Measurements from ENCODE around the gene NDUFS4.

Gene NDUFS4

DNA sequence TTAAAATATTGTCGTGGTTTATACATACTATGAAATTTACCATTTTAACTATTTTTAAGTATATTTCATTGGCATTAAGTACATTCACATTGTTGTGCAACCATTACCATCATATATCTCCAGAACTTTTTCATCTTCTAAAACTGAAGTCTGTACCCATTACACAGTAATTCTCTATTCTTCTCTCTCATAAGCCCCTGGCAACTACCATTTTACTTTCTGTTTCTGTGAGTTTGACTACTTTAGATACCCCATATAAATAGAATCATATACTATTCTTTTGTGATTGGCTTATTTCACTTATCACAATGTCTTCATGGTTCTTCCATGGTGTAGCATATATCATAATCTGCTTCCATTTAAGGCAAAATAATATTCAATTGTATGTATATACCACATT is 30.3 kb downstream of the NDUFS4 start:
- no peak for DNase-seq (ENCODE audit: low read depth in 1 of 2, low spot score in 1 of 2)
- TF ChIP-seq GABPA (IDR thresholded peaks at IDR 0.05; ENCODE audit: low read depth) (no peak), SPI1 (IDR thresholded peaks at IDR 0.05; ENCODE audit: borderline replicate concordance, low read depth) (no peak), POLR2AphosphoS5 (IDR thresholded peaks at IDR 0.05; ENCODE audit: low read depth) (no peak)
- TF ChIP-seq, protein P1, sequence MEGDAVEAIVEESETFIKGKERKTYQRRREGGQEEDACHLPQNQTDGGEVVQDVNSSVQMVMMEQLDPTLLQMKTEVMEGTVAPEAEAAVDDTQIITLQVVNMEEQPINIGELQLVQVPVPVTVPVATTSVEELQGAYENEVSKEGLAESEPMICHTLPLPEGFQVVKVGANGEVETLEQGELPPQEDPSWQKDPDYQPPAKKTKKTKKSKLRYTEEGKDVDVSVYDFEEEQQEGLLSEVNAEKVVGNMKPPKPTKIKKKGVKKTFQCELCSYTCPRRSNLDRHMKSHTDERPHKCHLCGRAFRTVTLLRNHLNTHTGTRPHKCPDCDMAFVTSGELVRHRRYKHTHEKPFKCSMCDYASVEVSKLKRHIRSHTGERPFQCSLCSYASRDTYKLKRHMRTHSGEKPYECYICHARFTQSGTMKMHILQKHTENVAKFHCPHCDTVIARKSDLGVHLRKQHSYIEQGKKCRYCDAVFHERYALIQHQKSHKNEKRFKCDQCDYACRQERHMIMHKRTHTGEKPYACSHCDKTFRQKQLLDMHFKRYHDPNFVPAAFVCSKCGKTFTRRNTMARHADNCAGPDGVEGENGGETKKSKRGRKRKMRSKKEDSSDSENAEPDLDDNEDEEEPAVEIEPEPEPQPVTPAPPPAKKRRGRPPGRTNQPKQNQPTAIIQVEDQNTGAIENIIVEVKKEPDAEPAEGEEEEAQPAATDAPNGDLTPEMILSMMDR (IDR thresholded peaks at IDR 0.05; ENCODE audit: insufficient read depth, low read length), result no peak
- TF ChIP-seq, protein P2, sequence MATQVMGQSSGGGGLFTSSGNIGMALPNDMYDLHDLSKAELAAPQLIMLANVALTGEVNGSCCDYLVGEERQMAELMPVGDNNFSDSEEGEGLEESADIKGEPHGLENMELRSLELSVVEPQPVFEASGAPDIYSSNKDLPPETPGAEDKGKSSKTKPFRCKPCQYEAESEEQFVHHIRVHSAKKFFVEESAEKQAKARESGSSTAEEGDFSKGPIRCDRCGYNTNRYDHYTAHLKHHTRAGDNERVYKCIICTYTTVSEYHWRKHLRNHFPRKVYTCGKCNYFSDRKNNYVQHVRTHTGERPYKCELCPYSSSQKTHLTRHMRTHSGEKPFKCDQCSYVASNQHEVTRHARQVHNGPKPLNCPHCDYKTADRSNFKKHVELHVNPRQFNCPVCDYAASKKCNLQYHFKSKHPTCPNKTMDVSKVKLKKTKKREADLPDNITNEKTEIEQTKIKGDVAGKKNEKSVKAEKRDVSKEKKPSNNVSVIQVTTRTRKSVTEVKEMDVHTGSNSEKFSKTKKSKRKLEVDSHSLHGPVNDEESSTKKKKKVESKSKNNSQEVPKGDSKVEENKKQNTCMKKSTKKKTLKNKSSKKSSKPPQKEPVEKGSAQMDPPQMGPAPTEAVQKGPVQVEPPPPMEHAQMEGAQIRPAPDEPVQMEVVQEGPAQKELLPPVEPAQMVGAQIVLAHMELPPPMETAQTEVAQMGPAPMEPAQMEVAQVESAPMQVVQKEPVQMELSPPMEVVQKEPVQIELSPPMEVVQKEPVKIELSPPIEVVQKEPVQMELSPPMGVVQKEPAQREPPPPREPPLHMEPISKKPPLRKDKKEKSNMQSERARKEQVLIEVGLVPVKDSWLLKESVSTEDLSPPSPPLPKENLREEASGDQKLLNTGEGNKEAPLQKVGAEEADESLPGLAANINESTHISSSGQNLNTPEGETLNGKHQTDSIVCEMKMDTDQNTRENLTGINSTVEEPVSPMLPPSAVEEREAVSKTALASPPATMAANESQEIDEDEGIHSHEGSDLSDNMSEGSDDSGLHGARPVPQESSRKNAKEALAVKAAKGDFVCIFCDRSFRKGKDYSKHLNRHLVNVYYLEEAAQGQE (IDR thresholded peaks at IDR 0.05; ENCODE audit: insufficient replicate concordance, low read depth), result no peak
- Histone ChIP-seq H3K27me3 (ENCODE audit: insufficient read depth, poor library complexity, severe bottlenecking) (no peaks in the 10 kb centered on the region), H3K4me3 (replicated peaks; ENCODE audit: insufficient read depth, low read length) (no peak overlapping the region), H3K27ac (replicated peaks) (no peak overlapping the region)

DNA sequence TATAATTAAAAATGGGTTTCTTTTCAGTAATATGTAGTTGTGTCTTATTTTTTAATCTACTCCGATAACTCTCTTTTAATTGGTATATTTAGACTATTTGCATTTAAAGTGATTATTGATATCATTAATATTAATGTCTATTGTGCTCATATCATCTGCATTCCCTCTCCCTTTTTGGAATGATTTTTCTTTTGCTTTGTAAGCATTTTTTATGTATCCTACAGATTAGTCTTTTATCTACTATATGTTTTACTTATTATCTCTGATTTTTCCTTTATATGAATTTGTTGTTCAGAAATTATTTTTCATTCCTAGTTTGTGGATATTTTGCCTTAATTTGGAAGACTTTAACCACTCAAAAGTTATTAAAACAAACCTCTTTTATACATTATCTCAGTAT is 34.0 kb downstream of the NDUFS4 start:
- TF ChIP-seq, protein P1 (IDR thresholded peaks at IDR 0.05; ENCODE audit: insufficient read depth, low read length), result no peak
- TF ChIP-seq SPI1 (IDR thresholded peaks at IDR 0.05; ENCODE audit: borderline replicate concordance, low read depth), result no peak
- TF ChIP-seq, protein P2 (IDR thresholded peaks at IDR 0.05; ENCODE audit: insufficient replicate concordance, low read depth), result no peak
- TF ChIP-seq POLR2AphosphoS5 (IDR thresholded peaks at IDR 0.05; ENCODE audit: low read depth), result no peak
- no peak for TF ChIP-seq GABPA (IDR thresholded peaks at IDR 0.05; ENCODE audit: low read depth)
- H3K4me3 ChIP-seq (replicated peaks; ENCODE audit: insufficient read depth, low read length), result no peak overlapping the region
- no peaks in the 10 kb centered on the region for H3K27me3 ChIP-seq (ENCODE audit: insufficient read depth, poor library complexity, severe bottlenecking)
- no peak for DNase-seq (ENCODE audit: low read depth in 1 of 2, low spot score in 1 of 2)
- H3K27ac ChIP-seq (replicated peaks), result no peak overlapping the region

DNA sequence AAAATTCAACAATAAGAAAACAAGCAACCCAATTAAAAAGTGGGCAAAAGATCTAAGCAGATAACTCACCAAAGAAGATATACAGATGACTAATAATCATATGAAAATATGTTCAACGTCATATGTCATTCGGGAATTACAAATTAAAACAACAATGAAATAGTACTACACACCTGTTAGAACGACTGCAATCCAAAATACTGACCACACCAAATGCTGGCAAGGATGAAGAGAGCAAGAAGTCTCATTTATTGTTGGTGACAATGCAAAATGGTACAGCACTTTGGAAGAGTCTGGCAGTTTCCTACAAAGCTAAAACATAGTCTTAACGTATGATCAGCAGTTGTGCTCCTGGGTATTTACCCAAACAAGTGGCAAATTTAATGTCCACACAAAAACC is 37.5 kb downstream of the NDUFS4 start:
- DNase-seq (ENCODE audit: low read depth in 1 of 2, low spot score in 1 of 2), result no peak
- H3K27me3 ChIP-seq (ENCODE audit: insufficient read depth, poor library complexity, severe bottlenecking), result no peaks in the 10 kb centered on the region
- no peak overlapping the region for H3K4me3 ChIP-seq (replicated peaks; ENCODE audit: insufficient read depth, low read length)
- TF ChIP-seq, protein P2 (IDR thresholded peaks at IDR 0.05; ENCODE audit: insufficient replicate concordance, low read depth), result no peak
- TF ChIP-seq GABPA (IDR thresholded peaks at IDR 0.05; ENCODE audit: low read depth), result no peak
- no peak for TF ChIP-seq POLR2AphosphoS5 (IDR thresholded peaks at IDR 0.05; ENCODE audit: low read depth)
- TF ChIP-seq, protein P1 (IDR thresholded peaks at IDR 0.05; ENCODE audit: insufficient read depth, low read length), result no peak
- no peak for TF ChIP-seq SPI1 (IDR thresholded peaks at IDR 0.05; ENCODE audit: borderline replicate concordance, low read depth)
- no peak overlapping the region for H3K27ac ChIP-seq (replicated peaks)

Measured in HL-60 (cell line).